ENCODE data around the gene MAPK7.

GRCh38 chr17:19426631-19427030 is 48.3 kb downstream of the MAPK7 start:
- no peak for TF ChIP-seq CTCF (conservative IDR thresholded peaks at IDR 0.05 in 1 of 2, IDR thresholded peaks at IDR 0.05 in 1 of 2; ENCODE audit: extremely low read depth in 1 of 2, insufficient read depth in 1 of 2, low read depth in 1 of 2, low read length in 2 of 2)
- no peak for TF ChIP-seq EZH2 (IDR thresholded peaks at IDR 0.05; ENCODE audit: borderline replicate concordance, low read length)
